GM19372 (cell line): ENCODE data around the gene FCRL2.

Source experiments
- ATAC-seq: cut with Tn5 transposase; IDR thresholded peaks from one replicate; pipeline ENCODE4 v1.9.1; 2021; ENCODE audit warnings: mild to moderate bottlenecking, low read depth, moderate library complexity; ENCODE audit not compliant: unreplicated experiment

The FCRL2 gene

GRCh38 chr1:157776971-157777391 is at the start of gene FCRL2:
FCRL2 (minus strand) TSS chr1:157777132; CDS start chr1:157777073, 59 bp downstream.
- no peak for ATAC-seq

GRCh38 chr1:157820299-157820698 is 43.4 kb upstream of the FCRL2 start:
- no peak for ATAC-seq

- no peak for ATAC-seq
Observed at GRCh38 chr1:157819896-157820295, 43.0 kb upstream of the FCRL2 start, which contains the start of gene FCRL1. FCRL1 (minus strand) TSS chr1:157820120; CDS start chr1:157820037, 83 bp downstream.

GRCh38 chr1:157819215-157819614 is 42.3 kb upstream of the FCRL2 start:
- ATAC-seq, result no peak

- no peak for ATAC-seq
Observed at GRCh38 chr1:157813269-157813668, 36.3 kb upstream of the FCRL2 start.

- peak; percentile 75 for ATAC-seq
Observed at GRCh38 chr1:157806431-157807149, 29.7 kb upstream of the FCRL2 start.

GRCh38 chr1:157803851-157804250 is 26.9 kb upstream of the FCRL2 start:
- no peak for ATAC-seq

GRCh38 chr1:157799996-157800395 is 23.1 kb upstream of the FCRL2 start:
- ATAC-seq, result no peak

- no peak for ATAC-seq
Observed at GRCh38 chr1:157798211-157798610, 21.3 kb upstream of the FCRL2 start.

GRCh38 chr1:157785248-157785647 is 8.3 kb upstream of the FCRL2 start:
- ATAC-seq, result no peak

GRCh38 chr1:157784801-157785200 is 7.9 kb upstream of the FCRL2 start:
- ATAC-seq, result no peak

- no peak for ATAC-seq
Observed at GRCh38 chr1:157782931-157783330, 6.0 kb upstream of the FCRL2 start.

- ATAC-seq, result peak; percentile 53
Observed at GRCh38 chr1:157781048-157781447, 4.1 kb upstream of the FCRL2 start.

- no peak for ATAC-seq
Observed at GRCh38 chr1:157775101-157775870, 1.6 kb downstream of the FCRL2 start.

GRCh38 chr1:157774412-157774811 is 2.5 kb downstream of the FCRL2 start:
- no peak for ATAC-seq

GRCh38 chr1:157773493-157774350 is 3.2 kb downstream of the FCRL2 start:
- ATAC-seq, result no peak

- ATAC-seq, result no peak
Observed at GRCh38 chr1:157771661-157772425, 5.1 kb downstream of the FCRL2 start.

GRCh38 chr1:157770442-157771043 is 6.4 kb downstream of the FCRL2 start:
- ATAC-seq, result no peak

- ATAC-seq, result no peak
Observed at GRCh38 chr1:157766792-157767191, 10.1 kb downstream of the FCRL2 start.

- ATAC-seq, result no peak
Observed at GRCh38 chr1:157758018-157758417, 18.9 kb downstream of the FCRL2 start.
